GM18505 (cell line): ENCODE results near the gene PPP1R1B.

Source experiments
- ATAC-seq: cut with Tn5 transposase; IDR thresholded peaks from one replicate; pipeline ENCODE4 v1.9.1; 2021; ENCODE audit not compliant: unreplicated experiment
- POLR2A ChIP-seq: IDR thresholded peaks from 4 replicates; pipeline ENCODE4 v1.6.1; 2011; ENCODE audit warnings: borderline replicate concordance; ENCODE audit not compliant: insufficient read depth, insufficient read length; ENCODE audit errors: extremely low read depth

The PPP1R1B gene

DNA sequence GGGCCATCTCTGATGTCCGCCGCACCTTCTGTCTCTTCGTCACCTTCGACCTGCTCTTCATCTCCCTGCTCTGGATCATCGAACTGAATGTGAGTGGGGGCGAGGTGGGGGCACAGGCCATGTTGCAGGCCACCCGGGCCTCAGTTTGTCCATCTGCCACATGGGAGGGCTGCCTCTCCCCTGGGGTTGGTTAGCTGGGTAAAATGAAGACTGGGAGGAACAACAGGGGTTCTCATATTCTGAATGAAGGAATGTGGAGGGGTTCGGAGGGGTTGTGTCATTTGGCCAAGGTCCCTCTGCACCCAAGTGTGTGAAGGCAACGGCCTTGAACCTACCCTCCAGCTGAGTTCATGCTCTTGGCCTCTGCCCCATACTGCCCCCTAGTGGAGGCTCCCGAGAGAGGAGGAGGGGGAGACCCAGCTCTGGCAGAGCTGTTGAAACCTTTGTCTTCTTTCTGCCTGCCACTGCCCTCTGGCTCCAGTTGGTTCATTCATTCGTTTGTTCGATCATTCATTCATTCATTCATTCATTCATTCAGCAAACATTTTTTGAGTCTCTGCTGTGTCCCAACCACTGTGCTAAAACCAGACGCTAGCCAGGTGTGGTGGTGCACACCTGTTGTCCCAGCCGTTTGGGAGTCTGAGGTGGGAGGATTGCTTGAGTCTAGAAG is 27.0 kb downstream of the PPP1R1B start:
- TF ChIP-seq POLR2A, result no peak
- no peak for ATAC-seq

GRCh38 chr17:39655105-39655504 is 28.4 kb downstream of the PPP1R1B start:
- TF ChIP-seq POLR2A, result no peak
- ATAC-seq, result no peak

- TF ChIP-seq POLR2A, result no peak
- ATAC-seq, result no peak
Measured at GRCh38 chr17:39658346-39658745, 31.6 kb downstream of the PPP1R1B start.

DNA sequence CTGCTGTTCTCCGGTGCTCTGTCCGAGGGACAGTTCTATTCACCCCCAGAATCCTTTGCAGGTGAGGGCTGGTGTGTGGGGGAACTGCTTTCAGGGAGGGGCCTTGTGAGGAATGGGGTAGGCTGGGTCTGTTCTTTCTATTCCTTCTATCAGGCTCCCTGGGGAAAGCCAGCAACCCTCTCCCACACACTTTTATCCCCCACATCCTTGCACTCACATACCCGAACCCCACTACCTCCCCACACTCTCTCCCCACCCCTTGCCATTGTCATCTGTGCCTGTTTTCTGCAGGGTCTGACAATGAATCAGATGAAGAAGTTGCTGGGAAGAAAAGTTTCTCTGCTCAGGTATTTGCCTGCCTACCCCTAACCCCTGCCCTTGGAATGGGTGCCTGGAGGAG is 32.0 kb downstream of the PPP1R1B start:
- ATAC-seq, result no peak
- no peak for TF ChIP-seq POLR2A

DNA sequence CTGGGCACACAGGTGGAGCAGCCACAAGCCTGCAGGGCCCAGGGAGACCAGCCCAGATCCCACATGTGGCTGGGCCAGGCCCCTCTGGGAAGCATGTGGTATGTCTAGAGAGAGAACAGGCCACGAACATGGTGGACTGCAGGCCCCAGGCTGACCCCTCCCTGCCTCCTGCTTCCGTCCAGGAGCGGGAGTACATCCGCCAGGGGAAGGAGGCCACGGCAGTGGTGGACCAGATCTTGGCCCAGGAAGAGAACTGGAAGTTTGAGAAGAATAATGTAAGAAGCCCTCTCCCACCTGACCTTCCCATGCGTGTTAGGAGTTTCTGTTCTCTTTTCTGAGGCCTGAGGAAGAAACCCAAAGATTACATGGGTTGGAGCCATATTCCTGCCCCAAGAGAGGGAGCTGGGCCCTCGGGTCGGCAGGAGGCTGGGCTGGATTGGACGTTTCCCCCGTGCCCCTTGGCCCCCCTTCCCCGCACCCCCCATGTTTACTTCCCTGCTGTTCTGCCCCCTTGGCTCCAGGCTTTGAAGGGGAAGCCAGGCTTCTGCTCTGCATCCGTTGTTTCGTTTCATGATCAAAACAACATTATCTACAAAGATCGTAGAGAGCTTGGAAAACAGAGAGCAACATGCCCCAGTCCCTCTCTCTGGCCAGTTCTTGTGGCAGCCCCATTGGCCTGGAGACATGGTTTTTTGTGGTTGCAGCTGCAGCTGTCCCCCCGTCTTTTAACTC is 32.7 kb downstream of the PPP1R1B start:
- TF ChIP-seq POLR2A, result no peak
- ATAC-seq, result no peak

DNA sequence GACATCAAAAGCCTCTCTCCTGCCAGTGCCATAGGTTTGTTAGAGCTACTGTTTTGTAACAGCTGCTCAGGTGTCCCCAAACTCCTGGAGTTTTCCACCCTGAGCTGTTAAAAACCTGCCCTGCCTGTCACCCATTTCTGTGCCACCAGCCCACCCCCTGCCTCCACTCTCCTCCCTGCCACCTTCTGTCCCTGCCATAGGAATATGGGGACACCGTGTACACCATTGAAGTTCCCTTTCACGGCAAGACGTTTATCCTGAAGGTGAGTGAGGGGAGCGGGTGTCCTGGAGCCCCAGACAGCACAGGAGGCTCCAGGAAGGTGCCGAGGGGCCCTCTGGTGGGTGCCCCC is 33.2 kb downstream of the PPP1R1B start:
- TF ChIP-seq POLR2A, result no peak
- ATAC-seq, result no peak

- no peak for TF ChIP-seq POLR2A
- no peak for ATAC-seq
Measured at GRCh38 chr17:39660397-39661385, 33.9 kb downstream of the PPP1R1B start.

- no peak for TF ChIP-seq POLR2A
- no peak for ATAC-seq
Measured at GRCh38 chr17:39661744-39662541, 35.2 kb downstream of the PPP1R1B start.

DNA sequence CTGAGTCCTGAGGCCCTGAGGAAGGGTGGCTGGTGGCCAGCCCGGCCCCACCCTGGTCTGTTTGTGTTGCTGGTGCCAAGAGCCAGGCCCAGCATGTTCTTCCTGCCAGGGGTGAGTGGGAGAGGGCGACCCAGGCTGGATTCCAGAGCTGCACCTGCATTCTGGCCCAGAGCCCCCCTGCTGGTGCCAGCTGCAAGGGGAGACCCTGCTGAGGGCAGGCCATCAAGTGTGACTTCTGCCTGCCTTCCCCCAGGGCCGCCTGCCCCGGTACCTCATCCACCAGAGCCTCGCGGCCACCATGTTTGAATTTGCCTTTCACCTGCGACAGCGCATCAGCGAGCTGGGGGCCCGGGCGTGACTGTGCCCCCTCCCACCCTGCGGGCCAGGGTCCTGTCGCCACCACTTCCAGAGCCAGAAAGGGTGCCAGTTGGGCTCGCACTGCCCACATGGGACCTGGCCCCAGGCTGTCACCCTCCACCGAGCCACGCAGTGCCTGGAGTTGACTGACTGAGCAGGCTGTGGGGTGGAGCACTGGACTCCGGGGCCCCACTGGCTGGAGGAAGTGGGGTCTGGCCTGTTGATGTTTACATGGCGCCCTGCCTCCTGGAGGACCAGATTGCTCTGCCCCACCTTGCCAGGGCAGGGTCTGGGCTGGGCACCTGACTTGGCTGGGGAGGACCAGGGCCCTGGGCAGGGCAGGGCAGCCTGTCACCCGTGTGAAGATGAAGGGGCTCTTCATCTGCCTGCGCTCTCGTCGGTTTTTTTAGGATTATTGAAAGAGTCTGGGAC is 36.0 kb downstream of the PPP1R1B start:
- no peak for TF ChIP-seq POLR2A
- no peak for ATAC-seq

- ATAC-seq, result no peak
- TF ChIP-seq POLR2A, result no peak
Measured at GRCh38 chr17:39663340-39663687, 36.6 kb downstream of the PPP1R1B start.

GRCh38 chr17:39663688-39664580 is 37.2 kb downstream of the PPP1R1B start:
- no peak for ATAC-seq
- TF ChIP-seq POLR2A, result no peak

- ATAC-seq, result no peak
- TF ChIP-seq POLR2A, result no peak
Measured at GRCh38 chr17:39664581-39665561, 38.1 kb downstream of the PPP1R1B start, which contains the start of gene TCAP. TSS of gene TCAP (plus strand) at chr17:39665349. CDS start at chr17:39665360, 11 bp downstream.
